GM23338 (cell line): ENCODE measurements around the gene PYGB. TPM values are rescaled to one million over a fixed set of nuclear protein-coding genes. Genes with fewer than 3 reads are reported as not detected.

Experiments used
- CREB1 ChIP-seq: fragments of 250-450 bp; sonication (Bioruptor Pico); IDR thresholded peaks from 2 replicates; pipeline ENCODE4 v1.5.0; 2020; ENCODE audit warnings: low read depth, mild to moderate bottlenecking, moderate library complexity
- EZH2 ChIP-seq: fragments of 200-600 bp; sonication (generic); IDR thresholded peaks from one replicate; pipeline ENCODE4 v1.8.0; 2017; ENCODE audit warnings: antibody characterized with exemption, mild to moderate bottlenecking, low read depth; ENCODE audit not compliant: unreplicated experiment
- POLR2AphosphoS5 ChIP-seq: IDR thresholded peaks from 2 replicates; pipeline ENCODE4 v1.6.1; 2016; ENCODE audit warnings: antibody characterized with exemption, low read depth
- ZNF462 ChIP-seq: fragments of 250-450 bp; sonication (Bioruptor Pico); IDR thresholded peaks from 2 replicates; pipeline ENCODE4 v1.5.0; 2020; ENCODE audit warnings: mild to moderate bottlenecking, moderate library complexity
- polyA plus RNA-seq: library from polyadenylated mRNA; unstranded; fragments of >200 nt; fragmentation: Nextera tagmentation; extraction: Ambion mirVana; gene quantifications from 2 replicates; pipeline ENCODE4 v1.2.1, GENCODE V29; 2016
- total RNA-seq: library from RNA; depleted of rRNA; stranded (reverse); fragments of >200 nt; shearing (Covaris generic); gene quantifications from 2 replicates; pipeline ENCODE4 v1.2.3, GENCODE V29; 2014
- TF ChIP-seq, protein P1 (sequence below): IDR thresholded peaks from one replicate; pipeline ENCODE4 v1.6.1; 2018; ENCODE audit warnings: antibody characterized with exemption; ENCODE audit not compliant: unreplicated experiment

PYGB gene
- total and polyA plus RNA-seq, 2 experiments from 2014 or later = 15.6 to 64.0 TPM

GRCh38 chr20:25281541-25281991 is 33.7 kb downstream of the PYGB start (continued):
- TF ChIP-seq, protein P1, sequence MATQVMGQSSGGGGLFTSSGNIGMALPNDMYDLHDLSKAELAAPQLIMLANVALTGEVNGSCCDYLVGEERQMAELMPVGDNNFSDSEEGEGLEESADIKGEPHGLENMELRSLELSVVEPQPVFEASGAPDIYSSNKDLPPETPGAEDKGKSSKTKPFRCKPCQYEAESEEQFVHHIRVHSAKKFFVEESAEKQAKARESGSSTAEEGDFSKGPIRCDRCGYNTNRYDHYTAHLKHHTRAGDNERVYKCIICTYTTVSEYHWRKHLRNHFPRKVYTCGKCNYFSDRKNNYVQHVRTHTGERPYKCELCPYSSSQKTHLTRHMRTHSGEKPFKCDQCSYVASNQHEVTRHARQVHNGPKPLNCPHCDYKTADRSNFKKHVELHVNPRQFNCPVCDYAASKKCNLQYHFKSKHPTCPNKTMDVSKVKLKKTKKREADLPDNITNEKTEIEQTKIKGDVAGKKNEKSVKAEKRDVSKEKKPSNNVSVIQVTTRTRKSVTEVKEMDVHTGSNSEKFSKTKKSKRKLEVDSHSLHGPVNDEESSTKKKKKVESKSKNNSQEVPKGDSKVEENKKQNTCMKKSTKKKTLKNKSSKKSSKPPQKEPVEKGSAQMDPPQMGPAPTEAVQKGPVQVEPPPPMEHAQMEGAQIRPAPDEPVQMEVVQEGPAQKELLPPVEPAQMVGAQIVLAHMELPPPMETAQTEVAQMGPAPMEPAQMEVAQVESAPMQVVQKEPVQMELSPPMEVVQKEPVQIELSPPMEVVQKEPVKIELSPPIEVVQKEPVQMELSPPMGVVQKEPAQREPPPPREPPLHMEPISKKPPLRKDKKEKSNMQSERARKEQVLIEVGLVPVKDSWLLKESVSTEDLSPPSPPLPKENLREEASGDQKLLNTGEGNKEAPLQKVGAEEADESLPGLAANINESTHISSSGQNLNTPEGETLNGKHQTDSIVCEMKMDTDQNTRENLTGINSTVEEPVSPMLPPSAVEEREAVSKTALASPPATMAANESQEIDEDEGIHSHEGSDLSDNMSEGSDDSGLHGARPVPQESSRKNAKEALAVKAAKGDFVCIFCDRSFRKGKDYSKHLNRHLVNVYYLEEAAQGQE = no peak
- TF ChIP-seq EZH2 = no peak
- TF ChIP-seq ZNF462 = no peak
- TF ChIP-seq POLR2AphosphoS5 = no peak
- no peak for TF ChIP-seq CREB1 (CRISPR knock-in tag)
